ENCODE data around the gene GPR15. TPM values are rescaled to one million over a fixed set of nuclear protein-coding genes. Genes with fewer than 3 reads are reported as not detected.
"Not testable (repeated sequence)": the region's sequence is repeated elsewhere in the genome, so short reads cannot be mapped to it uniquely, and the experiment has no call there.

GPR15 gene
- polyA plus RNA-seq, 4 donors: not detected

DNA sequence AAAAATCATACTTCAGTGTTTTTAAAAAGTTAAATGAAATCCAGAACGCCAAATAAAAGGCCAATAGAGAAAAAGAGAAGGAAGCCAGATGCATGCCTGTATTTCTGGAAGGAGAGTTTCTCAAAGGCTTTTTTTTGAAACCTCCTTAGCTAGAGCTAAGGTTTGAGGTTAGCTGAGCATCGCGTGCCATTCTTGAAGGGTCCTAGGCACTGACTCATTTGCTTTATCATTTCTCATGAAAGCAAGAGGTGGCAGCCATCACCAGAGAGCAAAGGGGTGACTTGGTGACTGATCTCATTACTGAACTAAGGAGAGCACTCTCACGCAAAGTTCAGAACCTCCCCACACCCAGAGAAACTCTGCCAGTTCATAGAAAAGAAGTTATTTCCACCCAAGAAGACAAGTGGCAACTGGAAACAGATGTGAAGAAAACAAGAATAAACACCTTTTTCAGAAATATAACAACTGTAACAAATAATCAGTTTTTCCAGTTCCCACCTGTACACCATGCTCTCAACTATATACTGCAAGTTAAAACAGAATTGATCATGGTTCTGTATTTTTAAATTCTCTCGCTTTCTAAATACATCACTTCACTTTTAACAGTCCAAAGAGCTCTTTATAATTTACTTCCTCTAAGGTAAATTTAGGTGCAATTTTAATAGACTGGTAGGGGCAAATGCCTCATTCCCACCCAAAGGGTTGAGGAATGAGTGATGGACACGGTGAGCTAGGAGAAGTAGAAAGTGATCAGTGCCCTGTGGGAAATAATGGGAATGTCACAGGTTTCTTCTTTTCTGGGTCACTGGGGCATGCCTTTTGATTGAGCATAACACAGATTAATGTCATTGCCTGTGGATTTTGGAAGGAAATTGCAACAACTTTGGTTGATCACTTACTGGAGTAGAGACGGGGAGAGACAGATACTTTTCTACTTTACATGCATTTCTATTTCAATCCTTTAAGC lies 24.7 kb downstream of the GPR15 start:
- no peak for DNase-seq (ENCODE audit: low read depth in 4 of 4, low spot score in 3 of 4)

DNA sequence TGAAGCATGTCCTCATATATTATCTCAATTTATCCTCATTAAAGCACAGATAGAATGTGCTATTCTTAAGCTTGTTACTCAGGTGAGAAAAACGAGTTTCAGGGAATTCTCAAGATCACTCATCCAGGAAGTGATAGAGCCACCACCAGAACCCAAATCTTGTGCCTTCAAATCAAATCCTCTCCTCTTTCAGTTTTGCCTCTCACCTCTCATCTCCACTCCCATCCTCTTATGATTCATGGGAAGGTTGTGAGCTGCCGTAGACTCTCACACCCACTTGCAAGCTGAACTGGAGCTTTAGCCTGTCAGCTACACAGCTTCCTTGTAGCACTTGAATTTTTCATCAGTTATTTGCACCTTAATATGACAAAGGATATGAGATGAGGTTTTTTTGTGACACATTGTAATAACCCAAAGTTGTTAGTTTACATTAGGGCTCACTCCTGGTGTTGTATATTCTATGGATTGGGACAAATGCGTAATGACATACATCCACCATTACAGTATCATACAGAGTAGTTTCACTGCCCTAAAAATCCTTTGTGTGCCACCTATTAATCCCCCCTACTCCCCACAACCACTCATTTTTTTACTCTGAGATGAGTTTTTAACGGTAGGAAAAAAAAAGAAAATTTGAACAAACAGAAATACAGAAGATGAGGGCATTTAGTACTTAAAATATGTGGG lies 25.7 kb downstream of the GPR15 start:
- DNase-seq (ENCODE audit: low read depth in 4 of 4, low spot score in 3 of 4): no peak

DNA sequence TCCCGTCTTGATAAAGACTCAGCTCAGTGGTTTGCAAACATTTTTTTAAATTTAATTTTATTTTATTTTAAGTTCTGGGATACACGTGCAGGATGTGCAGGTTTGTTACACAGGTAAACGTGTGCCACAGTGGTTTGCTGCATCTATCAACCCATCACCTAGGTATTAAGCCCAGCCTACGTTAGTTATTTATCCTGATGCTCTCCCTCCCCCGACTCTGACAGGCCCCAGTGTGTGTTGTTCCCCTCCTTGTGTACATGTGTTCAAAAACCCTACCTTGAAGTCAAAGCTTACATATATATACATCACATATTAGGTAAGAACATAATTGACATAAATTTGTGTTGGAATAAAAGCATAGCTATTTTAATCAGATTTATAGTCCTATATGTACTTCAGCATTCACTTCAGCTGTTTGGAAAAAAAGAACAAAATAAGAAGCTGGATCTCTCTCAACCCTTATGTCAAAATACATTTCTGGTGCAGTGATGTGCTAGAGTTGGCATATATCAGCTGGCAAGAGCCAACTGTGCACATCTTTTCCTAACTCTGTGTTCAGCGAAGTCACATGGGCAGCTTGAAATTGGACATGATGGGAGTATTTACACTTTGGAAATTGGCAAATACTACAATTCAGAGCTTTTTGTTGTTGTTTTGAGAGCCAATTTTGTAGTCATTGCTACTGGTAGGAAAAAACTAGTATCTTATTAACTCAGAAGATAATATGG lies 26.5 kb downstream of the GPR15 start:
- no peak for DNase-seq (ENCODE audit: low read depth in 4 of 4, low spot score in 3 of 4)

DNA sequence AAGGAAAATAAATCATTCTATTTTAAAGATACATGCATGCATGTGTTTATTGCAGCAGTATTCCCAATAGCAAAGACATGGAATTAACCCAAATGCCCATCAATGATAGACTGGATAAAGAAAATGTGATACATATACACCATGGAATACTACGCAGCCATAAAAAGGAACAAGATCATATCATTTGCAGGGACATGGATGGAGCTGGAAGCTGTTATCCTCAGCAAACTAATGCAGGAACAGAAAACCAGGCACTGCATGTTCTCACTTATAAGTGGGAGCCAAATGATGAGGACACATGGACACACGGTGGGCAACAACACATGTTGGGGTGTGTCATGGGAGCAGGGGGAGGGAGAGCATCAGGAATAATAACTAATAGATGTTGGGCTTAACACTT lies 28.0 kb downstream of the GPR15 start:
- DNase-seq (ENCODE audit: low read depth in 4 of 4, low spot score in 3 of 4): not testable (repeated sequence)

DNA sequence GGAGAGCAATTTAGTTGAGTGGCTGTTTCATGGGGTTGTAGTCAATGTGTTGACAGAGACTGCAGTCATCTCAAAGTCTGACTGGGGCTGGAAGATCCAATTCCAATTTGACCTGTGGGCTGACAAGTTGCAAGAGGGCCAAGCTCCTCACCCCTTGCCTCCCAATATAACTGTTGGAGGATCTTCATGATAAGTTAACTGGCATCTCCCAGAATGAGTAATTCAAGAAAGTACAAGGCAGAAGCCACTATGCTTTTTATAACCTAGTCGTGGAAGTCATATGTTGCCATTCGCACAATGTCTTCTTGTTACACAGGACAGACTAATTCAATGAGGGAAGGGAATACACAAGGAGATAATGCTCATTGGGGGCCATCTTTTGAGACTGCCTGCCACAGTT lies 29.1 kb downstream of the GPR15 start:
- DNase-seq (ENCODE audit: low read depth in 4 of 4, low spot score in 3 of 4): no peak

DNA sequence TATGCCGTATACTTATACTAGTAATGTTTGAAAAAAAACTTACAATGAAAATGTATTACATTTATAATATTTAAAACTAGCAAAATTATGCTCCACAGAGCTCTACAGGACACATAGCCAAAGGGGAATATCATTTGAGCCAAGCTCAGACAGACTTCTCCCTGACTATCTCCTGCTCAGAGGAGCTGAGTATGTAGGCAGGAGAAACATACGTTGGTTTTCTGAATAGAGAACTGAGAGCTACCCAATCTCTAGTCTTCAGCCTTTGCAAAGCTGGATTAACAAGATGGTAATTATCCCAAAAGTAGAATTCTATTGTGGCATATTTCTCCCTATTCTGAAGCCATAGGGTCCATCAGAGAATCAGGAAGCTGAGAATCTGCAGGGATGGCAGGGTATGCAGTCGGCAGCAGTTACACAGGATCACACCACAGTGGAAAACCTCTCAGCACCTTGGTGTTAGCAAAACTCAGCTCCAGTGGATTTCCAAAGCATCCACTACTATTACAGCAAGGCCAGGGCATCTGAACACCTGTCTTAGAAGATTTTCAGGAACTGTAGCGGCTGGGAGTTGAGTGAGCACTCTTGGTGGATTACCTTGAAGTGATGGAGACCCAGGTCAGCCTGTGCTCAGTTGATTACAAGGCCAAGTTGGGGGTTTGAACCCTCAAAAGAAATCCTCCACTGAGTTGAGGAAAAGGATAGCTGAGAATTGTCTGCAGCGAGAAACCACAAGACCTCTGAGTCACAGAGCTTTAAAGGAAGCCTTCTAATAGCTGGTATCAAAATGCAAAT lies 30.1 kb downstream of the GPR15 start:
- no peak for DNase-seq (ENCODE audit: low read depth in 4 of 4, low spot score in 3 of 4)

DNA sequence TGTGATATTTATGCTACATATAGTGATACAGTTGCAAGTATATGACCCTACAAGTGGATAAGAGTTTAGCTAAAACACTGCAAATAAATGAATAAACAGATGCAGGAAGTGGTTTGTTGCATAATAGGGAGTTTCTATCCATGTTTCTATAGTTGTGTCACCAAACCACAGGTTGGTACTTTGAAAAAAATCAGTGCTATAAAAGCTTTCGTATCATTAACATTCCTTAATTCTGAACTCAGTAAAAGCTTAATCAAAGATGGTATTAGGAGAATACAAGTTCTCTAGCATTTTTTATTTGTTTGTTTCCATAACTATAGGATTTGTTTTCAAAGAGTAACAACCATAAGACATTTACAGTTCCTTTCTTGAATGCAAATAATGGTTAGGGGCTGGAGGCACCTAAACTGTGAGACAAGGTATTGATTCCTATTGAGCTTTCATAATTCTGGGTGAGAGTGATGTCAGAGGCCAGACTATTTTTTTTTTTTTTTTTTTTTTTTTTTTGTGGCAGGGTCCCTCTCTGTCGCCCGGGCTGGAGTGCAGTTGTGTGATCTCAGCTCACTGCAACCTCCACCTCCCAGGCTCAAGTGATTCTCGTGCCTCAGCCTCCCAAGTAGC lies 32.0 kb downstream of the GPR15 start:
- DNase-seq (ENCODE audit: low read depth in 4 of 4, low spot score in 3 of 4): no peak

DNA sequence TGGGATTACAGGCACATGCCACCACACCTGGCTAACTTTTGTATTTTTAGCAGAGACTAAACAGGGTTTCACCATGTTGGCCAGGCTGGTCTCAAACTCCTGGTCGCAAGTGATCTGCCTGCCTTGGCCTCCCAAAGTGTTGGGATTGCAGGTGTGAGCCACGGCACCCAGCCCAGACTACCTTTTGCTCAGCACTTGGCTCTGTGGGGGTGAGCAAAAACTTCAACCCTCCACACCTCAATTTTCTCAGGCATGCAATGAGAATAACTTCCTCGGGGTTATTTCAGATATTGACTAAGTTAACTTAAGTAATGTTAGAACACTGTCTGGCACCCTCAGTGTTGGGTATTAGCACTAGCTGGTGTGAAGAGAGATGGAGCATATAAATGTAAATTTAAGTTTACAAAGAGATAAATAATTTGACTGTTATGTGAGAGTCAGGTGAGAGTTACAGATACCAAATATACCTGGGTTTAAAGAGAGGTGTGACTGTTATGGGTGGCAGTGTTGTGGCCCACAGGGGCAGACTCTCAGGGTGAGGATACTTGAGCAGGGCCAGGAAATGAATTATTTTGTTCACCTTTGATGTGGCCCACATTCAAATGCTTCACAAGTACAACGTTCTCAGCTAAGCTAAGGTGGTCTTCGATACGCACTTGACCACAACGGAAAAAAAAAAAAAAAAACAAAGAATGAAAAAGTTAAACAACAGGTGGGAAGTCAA lies 32.7 kb downstream of the GPR15 start:
- DNase-seq (ENCODE audit: low read depth in 4 of 4, low spot score in 3 of 4): no peak

DNA sequence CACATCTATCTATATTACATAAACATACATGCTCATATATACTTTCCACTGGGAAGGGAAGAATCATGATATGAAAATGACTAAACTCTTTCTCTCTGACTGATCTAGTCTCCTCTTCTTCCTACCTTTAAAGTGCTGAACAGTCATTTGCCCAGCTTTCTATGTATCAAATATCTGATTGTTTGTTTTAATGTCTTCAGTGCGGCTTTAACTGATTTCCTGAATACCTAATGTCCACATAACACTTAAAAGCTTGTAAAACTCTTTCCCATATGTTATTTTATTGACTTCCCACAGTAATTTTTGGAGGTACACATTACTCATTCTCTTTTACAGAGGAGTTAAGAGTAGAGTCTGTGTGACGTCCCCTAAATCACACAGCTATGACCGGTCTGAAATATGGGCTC lies 33.5 kb downstream of the GPR15 start:
- no peak for DNase-seq (ENCODE audit: low read depth in 4 of 4, low spot score in 3 of 4)

DNA sequence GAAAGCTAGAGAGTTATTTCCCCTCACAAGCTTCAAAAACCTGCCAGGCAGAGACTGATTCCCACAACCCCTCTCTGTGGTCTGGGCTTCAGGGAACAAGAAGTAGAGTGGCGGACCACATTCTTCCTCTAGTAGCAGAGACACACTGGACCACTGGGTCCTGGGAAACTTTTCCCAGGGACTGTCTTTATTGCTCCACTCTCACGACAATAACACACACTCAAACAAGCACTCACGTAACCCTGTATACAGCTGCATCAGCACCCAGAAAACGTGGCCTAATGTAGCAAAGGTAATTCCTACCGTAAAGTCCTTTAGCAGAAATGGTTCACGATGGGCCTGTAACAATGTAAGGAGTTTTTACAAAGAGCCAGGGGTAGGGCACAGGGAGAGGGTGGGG lies 34.1 kb downstream of the GPR15 start:
- DNase-seq (ENCODE audit: low read depth in 4 of 4, low spot score in 3 of 4): no peak

DNA sequence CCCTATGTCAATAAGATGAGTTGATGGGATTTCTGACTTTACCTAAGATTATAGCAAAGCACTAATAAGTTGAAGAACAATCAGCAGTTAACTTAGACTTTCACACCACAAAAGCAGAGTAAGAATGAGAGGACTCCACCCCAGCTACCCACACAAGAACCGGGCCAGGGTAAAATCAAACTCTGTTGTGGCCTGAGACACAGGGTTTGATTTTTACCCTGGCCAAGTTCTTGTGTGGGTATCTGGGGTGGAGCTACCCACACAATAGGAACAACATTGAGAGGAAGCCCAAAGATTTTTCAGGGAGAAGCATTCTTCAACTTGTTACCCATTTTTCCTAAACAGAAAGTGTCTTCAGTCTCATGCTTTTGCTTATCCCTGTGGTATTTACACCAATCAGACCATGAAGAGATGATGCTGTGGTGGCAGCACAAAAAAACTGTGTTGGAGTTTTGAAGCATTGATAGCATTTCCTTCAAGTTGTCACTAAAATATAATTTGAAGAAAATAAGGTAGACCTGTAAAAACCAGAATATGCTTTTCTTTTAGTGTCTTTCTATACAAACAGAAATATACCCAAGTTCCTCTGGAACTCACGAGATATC lies 36.0 kb downstream of the GPR15 start:
- no peak for DNase-seq (ENCODE audit: low read depth in 4 of 4, low spot score in 3 of 4)

DNA sequence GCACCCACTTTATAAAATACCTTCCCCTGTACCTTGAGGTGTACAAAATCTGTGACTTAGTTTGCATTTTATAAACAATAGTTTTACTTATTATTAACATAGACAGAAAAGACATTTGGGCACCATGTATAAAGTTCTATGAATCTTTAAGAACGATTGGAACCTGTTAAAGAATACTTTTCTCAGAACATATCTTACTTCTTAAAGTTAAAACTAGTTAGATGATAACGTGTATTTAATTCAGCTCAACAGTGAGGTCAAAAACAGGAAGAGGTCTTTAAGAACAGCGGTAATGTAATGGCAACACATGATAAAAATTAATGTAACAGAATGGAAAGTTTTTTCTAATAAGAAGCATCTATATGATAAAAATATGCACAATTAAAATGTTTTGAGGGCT lies 36.6 kb downstream of the GPR15 start:
- no peak for DNase-seq (ENCODE audit: low read depth in 4 of 4, low spot score in 3 of 4)

DNA sequence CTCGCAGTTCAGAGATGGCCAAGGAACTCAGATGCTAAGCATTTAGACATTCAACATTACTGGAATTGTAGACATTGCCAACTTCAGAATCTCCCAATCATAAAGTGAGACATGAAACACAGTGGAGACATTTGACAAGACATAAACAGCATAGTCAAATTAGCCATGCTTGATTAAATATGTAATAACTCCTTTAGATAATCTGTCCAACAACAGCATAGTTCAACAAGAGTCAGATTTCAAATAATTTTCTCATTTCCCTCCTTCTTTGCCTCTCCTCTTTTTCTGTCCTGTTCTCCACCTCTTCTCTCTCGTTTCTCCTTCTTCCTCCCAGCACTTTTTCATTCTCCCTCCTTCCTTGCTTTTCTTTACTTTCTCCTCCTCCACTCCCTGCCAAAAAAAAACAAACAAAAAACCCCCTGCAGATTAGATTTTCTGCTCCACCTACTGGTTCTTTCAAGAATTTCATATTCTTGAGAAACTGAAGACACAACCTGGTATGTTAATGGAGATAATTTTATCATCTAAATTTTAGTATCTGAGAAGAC lies 41.5 kb downstream of the GPR15 start:
- DNase-seq (ENCODE audit: low read depth in 4 of 4, low spot score in 3 of 4): no peak

DNA sequence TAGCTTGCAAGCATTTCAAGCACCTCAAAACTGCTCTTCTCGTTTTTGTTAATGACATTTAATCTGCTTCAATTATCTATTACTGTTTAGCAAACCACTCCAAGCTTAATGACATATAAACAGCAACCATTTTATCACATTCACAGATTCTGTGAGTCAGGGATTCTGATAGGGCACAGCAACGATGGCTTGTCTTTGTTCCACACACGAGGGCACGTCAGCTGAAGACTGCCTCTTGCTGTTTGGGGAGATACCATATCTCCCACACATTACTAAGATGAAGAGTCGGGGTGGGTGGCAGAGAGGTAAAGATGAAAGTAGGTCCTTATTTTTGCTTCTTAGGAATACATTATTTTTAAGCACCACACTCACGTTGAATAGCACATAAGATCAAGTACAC lies 42.4 kb downstream of the GPR15 start:
- no peak for DNase-seq (ENCODE audit: low read depth in 4 of 4, low spot score in 3 of 4)

DNA sequence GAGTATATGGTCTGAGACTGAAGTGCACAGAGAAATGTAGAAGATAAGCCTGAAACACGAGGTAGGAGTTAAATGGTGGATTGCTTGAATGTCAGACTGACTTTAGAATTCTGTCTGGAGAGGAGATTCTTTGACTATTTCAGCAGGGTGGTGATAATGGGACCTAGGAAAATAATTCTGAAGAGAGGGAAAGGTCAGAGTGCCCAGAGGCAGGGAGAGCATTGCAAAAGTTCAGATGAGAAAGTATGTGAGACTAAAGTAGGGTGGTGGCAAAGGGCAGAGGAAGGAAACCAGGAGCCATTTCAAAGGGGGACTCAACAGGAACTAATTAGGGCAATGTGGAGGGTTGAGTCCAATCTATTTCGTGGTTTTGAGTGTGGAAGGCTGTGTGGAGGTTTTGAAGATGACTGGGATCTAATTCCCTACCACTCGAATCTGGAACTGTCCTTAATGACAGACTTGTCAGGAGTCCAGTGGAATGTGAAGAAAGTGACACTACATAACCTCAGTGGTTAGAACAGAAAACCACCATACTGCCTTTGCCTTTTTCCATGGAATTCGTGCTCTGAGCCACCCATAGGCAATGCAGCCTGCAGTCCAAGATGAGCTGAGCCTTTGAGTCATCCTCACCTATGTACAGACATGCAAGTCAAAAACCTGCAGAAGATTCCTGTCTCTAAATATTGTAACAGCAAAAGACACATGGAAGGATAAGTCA lies 45.6 kb downstream of the GPR15 start:
- no peak for DNase-seq (ENCODE audit: low read depth in 4 of 4, low spot score in 3 of 4)

DNA sequence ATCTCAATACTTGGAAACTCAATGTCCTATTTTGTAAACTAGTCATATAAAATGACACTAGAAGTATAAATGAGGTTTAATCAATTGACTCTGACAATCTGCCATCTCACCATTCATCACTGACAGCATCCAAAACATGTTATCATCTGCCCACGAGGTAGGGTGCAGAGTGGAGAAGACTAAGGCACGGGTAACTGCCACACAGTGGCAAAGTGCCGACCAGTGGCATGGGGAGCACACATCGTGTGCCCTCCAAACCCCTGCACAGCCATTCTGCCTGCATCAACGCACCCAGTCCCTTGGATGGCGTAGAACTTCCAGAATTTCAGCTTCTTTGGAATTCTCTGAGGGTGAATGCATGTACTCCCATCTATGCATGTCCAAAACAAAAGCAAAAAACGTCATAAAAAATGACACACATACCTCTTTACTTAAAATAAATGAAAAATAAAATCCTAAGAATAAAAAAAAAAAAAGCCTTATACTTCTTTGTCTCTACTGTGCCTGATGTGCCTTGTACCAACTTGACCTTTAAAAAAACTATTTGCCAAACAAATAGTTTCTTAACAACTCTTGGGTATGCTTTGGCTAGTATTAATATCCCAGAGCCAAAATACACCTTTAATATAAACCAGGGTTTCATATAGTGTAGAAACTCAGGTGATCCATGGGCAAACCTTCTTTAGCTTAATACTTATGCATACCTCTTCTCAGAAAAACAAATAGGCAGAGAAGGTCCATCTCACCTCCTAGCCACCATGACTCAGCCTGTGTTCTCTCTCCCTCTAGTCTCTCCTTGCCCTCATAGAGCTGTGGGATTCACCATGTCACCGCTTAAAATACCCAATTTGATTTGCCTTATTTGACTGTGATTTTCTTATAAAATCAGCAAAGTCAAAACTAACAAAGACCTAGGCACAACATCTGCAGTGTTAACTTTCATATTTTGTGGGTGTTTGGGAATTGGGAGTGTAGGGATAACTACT lies 48.9 kb downstream of the GPR15 start:
- no peak for DNase-seq (ENCODE audit: low read depth in 4 of 4, low spot score in 3 of 4)

DNA sequence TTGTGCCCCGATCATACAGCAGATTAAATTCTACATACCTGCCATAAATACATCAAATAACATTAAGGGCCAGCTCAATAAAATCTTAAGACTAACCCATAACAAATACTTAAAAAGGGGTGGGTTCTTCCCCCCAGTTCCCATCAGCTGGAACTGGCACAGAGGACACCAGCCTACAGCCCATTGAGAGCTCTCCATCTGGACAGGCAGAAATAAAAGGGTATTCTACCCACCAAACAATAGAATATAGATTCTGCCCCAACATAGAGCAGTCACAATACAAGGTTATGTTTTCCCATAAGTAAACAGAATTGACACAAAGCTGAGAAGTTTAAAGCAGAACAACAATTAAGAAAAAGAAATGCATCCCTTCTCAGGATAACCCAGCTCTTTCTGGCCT lies 49.7 kb downstream of the GPR15 start:
- no peak for DNase-seq (ENCODE audit: low read depth in 4 of 4, low spot score in 3 of 4)
